Stimulated activated CD4-positive, alpha-beta T cell treated with anti-CD3 and anti-CD28 coated beads, TNF-alpha, amount 100 ng/mL, for 4 hours (primary cell): Measurements from ENCODE around the gene KCP.

Experiments used
- DNase-seq, 3 experiments: peaks; one replicate each; pipeline ENCODE4 v3.0.0-alpha.2; 2020; ENCODE audit warnings: low read depth in 3 of 3

KCP gene

GRCh38 chr7:128887169-128888038 is 23.1 kb downstream of the KCP start:
- no peak for DNase-seq

- no peak for DNase-seq
Measured at GRCh38 chr7:128886391-128887168, 23.9 kb downstream of the KCP start.

GRCh38 chr7:128885370-128886187 is 24.9 kb downstream of the KCP start:
- DNase-seq = no peak

- no peak for DNase-seq
Measured at GRCh38 chr7:128884561-128885369, 25.7 kb downstream of the KCP start.

GRCh38 chr7:128883622-128884448 is 26.7 kb downstream of the KCP start:
- peak; percentile 68 to 83 (median 73) for DNase-seq

- DNase-seq = no peak
Measured at GRCh38 chr7:128882134-128882533, 28.4 kb downstream of the KCP start.

- no peak for DNase-seq
Measured at GRCh38 chr7:128881458-128882125, 28.9 kb downstream of the KCP start.

GRCh38 chr7:128880791-128881457 is 29.6 kb downstream of the KCP start:
- no peak for DNase-seq

GRCh38 chr7:128879939-128880746 is 30.4 kb downstream of the KCP start:
- no peak for DNase-seq

- DNase-seq = no peak
Measured at GRCh38 chr7:128879461-128879938, 31.0 kb downstream of the KCP start.

- no peak for DNase-seq
Measured at GRCh38 chr7:128878226-128879105, 32.0 kb downstream of the KCP start.

- no peak for DNase-seq
Measured at GRCh38 chr7:128877756-128878120, 32.8 kb downstream of the KCP start.

GRCh38 chr7:128876978-128877755 is 33.3 kb downstream of the KCP start:
- no peak for DNase-seq

GRCh38 chr7:128876586-128876977 is 33.9 kb downstream of the KCP start:
- no peak for DNase-seq

GRCh38 chr7:128876127-128876526 is 34.4 kb downstream of the KCP start:
- no peak for DNase-seq

GRCh38 chr7:128875523-128875948 is 35.0 kb downstream of the KCP start:
- DNase-seq = no peak
